Measurements from ENCODE around the gene GLIPR1.

Gene GLIPR1

GRCh38 chr12:75525263-75525662 is 44.7 kb downstream of the GLIPR1 start:
- DNase-seq = no peak

DNA sequence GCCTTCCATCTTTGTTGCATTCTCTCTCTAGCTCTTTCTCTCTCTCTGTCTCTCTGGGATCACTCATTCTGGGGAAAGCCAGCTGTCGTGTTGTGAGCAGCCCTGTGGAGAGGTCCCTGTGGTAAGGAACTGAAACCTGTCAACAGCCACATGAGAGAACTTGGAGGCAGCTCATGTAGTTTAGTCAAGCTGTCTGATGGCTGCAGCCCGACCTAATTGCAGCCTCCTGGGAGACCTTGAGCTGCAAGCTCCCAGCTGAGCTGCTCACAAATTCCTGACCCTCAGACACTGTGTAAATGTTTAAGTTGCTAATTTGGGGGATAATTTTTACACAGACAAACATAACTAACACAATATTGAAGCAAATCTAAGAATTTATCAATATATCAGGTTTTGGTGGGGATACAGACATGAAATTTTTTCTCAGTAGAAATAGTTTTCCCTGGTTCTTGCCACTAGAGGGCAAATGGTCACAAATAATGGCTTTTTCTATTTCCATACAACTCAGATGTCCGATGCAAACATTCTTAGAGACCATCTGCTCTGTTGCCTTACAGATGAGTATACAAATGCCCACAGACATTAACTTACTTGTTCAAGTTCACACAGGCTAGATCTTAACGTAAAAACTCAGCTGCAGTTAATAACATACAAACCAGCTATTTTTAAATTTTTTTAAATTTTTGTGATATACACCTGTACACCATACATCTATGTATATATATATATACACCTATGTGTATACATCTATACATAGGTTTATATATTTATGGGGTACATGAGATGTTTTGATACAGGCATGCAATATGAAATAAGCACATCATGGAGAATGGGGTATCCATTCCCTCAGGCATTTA is 46.3 kb downstream of the GLIPR1 start:
- DNase-seq = peak; percentile 70

DNA sequence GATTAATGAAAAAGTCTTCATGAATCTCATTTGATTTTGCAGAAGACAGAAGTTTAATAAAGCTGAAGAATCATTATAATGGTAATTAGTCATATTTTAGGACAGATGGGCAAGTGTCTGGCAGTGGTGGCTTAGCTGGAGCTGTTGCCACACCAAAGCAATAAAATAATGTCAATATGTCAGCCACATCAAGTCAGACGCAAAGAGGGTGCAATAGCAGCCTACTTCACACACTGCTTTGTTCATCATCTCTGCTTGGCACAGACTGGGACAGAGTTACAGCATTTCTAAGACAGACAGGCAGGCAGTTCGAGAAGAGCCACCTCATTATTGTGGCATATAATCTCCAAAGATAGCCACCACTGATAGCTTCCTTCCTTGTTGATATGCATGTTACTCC is 47.7 kb downstream of the GLIPR1 start:
- no peak for DNase-seq

GRCh38 chr12:75528692-75529091 is 48.1 kb downstream of the GLIPR1 start:
- no peak for DNase-seq

DNA sequence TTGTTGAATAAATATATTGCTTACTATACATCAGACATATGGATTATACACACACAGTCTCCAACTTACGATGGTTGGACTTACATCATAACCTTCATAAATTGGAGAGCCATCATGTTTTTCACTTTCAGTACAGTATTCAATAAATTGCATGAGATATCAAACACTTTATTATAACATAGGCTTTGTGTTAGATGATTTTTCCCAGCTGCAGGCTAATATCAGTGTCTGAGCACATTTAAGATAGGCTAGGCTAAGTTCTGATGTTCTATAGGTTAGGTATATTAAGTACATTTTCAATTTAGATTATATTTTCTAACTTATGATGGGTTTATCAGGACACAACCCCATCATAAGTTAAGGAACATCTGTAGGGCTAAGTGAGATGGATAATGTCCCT is 48.8 kb downstream of the GLIPR1 start:
- no peak for DNase-seq

- DNase-seq = no peak
These were observed 49.3 kb downstream of the GLIPR1 start for GRCh38 chr12:75529826-75530225.

- DNase-seq = no peak
These were observed 52.7 kb downstream of the GLIPR1 start for GRCh38 chr12:75533239-75533638.

DNA sequence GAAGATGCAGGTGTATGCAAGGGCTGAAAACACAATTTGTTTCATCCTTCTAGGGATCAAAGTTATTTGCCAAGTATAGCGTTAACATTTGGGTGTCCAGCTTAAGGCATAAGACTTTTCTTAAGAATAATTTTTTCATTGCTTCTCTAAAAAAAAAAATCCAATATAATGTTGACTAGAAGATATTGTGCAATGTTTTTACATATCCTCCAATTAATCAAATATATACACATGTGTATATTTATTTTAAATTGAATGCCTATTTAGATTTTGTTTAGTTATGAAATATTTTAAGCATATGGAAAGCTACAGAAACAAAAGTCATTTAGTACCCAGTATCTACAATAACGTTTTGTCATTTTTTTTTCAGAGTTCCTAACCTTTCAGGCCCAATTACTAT is 59.3 kb downstream of the GLIPR1 start:
- no peak for DNase-seq

DNA sequence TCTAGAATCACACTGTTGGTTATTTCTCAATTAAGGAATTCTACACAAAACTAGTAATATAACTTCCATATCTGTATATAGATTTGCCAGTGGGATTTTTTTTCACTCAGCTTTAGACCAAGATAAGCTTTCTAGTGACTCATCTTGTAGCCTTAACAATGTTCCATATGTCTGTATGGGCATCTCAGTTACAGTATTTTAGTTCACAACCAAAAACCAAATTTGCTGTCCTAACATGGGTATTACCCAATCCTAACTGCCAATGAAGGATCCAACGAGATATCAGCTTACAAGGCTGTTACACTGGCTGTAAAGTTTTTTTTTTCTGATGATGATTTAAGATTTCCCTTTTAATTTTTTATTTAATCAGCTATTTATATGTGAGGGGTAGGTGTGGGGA is 62.4 kb downstream of the GLIPR1 start:
- DNase-seq = no peak

- no peak for DNase-seq
These were observed 63.0 kb downstream of the GLIPR1 start for GRCh38 chr12:75543529-75543928.

DNA sequence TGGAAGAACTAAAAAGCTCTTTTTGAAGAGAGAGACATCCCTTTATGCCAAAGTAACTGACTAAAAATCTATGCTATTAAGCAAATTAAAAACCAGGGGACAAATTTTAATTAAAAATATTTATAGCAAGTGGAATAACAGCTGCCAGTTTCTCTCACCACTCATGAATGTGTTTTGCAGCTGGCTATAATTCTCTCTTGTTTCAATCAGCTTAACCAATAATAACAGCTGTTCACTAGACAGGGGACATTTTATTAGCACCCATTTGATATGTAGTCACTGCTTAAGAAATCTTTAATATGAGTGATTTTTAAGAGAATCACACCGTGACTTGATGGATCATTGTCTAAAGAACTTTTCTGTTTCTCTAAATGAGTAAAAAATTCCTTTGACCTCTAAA is 65.1 kb downstream of the GLIPR1 start:
- no peak for DNase-seq

GRCh38 chr12:75548879-75549278 is 68.3 kb downstream of the GLIPR1 start:
- DNase-seq = no peak

DNA sequence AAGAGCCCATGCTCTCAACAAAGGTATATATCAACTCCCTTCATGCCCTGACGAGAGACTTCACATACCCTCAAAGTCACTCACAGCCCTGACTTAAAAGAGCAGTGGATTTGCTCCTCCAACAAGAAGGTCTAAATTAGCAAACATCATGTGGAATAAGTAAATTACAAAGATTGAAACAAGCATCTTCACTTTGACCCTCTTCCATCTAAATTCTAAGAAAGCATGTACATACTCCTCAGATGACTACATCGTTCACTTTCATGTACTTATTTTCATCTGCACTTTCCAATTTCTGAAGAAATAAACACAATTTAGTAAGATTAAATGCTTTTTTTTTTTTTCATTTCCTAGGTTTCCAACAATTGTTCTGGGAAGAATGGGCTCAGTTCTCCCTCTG is 69.4 kb downstream of the GLIPR1 start:
- no peak for DNase-seq

- DNase-seq = no peak
These were observed 70.1 kb downstream of the GLIPR1 start for GRCh38 chr12:75550401-75551240.

DNA sequence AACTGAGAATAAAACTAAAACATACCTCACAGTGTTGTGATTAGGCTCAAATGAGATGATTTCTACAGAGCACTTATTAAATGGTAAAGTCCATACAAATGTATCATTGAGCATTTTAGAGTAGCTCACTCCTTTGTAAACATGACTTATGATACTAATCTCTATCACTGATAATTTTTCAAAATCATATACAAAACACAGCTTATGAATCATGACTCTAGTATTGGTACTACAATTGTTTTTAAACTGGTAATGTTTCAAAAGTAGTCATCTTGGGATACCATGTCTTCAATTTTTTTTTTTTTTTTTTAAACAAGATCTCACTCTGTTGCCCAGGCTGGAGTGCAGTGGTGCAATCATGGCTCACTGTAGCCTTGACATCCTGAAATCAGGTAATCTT is 70.9 kb downstream of the GLIPR1 start:
- DNase-seq = no peak

GRCh38 chr12:75553398-75553797 is 72.8 kb downstream of the GLIPR1 start:
- no peak for DNase-seq
